NCI-H2029 (cell line): ENCODE results near the gene SEPTIN12.
"Not testable (repeated sequence)": the region's sequence is repeated elsewhere in the genome, so short reads cannot be mapped to it uniquely, and the experiment has no call there.

Experiments used
- DNase-seq: peaks from one replicate; lab custom pipeline; 2025; lab: John Stamatoyannopoulos, UW

SEPTIN12 gene

DNA sequence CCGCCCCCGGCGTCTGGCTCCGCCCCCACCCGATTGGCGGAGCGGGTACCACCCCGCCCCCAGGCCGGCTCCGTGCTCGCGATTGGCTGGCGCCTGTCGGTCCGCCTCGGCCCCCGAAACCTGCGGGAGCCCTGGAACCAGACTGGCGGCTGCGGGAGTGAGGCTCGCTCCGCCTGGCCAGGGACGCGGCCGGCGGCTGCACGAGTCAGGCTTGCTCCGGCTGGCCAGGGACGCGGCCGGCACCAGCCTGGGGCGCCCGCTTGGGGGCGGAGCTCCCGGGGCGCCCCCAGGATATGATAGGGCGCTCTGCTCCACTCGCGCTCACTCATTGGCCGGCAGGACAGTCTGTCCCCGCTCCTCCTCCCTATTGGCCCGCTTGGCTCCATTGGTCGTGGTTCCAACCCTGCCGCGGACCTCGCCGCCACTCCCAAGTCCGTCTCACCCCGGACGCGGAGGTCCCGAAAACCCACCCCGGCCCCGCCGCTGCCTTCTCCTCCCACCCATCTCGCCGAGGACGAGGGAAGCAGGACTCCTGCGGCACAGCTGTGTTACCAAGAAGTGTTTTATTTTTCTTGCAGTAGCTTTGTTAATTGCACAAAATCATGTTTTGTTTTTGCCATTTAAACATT is 14.6 kb upstream of the SEPTIN12 start:
- peak; percentile 83 for DNase-seq

DNA sequence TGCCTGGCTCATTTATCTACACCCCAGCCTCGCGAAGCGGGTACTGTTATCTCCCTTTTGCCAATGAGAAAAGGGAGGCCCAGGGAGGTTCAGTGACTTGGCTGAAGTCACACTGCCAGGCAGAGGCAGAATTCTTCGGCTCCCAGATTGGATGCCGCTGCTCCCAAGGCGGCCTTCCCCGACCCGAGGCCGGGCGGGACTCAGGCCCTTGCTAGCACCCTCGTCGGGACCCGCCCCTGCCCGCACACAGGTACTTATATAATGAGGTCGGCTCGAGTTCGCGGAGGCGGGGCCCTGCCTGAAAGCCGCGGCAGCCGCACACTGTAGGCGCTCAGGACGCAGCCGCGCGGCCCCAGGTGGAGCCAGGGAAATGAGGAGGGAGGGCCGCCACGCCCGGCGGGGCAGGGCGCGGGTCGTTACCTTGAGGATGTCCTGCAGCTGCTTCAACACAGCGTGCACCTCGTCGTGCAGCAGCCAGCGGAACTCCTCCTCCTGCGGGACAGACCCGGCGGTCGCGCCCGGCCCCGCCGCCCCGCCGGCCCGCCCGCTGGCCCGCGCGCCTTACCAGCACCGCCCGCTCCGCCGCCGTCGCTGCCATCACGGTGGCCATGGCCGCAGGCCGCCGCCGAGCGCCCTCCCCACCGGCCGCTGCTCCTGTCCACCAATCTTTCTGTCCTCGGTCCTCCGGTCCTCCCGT is 14.0 kb upstream of the SEPTIN12 start, which contains the start of gene ROGDI:
TSS of gene ROGDI (minus strand) at position 672 of the 697 bp plus-strand sequence. CDS start at position 610, 62 bp downstream.
- peak; percentile 88 for DNase-seq

DNA sequence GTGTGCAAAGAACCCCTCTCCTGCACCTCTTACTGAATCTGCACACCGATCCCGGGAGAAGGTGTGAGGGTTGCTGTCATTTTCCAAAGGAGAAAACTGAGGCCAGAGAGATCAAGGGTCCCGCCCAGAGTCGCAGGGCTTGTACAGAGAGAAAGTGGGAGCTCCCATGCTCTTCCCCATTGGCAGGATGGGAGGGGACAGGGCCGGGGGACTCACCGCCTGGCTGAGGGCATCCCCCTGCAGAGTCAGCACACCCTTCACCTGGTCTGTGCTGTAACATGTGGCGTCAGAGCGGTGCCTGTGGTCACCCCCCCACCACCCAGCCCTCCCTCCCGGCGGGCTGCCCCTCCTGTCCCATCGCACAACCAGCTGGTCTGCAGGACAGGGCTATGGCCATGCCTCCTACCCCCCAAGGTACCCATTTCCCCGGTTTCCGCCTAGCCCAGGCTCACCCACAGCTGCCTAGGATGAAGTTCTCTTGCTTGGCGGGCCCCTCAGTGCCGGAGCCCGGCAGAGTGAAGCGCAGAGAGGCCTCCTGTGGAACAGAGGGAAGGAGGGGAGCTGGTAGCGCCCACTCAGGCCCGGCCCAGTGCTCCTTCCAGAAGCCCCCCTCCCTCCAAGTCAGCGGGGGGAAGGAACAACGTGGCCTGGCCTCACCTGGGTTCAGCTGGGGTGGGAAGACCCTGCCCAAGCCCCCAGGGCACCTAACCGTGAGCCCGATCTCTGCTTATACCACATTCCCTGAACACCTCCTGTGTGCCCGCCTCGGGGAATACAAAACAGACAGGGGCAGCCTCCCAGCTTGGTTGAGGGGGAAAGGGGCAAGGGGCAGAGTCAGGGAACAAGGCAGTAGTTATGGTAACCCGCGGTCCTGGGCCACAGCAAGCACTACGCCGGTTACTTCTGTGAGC is 13.2 kb upstream of the SEPTIN12 start:
- DNase-seq: no peak

DNA sequence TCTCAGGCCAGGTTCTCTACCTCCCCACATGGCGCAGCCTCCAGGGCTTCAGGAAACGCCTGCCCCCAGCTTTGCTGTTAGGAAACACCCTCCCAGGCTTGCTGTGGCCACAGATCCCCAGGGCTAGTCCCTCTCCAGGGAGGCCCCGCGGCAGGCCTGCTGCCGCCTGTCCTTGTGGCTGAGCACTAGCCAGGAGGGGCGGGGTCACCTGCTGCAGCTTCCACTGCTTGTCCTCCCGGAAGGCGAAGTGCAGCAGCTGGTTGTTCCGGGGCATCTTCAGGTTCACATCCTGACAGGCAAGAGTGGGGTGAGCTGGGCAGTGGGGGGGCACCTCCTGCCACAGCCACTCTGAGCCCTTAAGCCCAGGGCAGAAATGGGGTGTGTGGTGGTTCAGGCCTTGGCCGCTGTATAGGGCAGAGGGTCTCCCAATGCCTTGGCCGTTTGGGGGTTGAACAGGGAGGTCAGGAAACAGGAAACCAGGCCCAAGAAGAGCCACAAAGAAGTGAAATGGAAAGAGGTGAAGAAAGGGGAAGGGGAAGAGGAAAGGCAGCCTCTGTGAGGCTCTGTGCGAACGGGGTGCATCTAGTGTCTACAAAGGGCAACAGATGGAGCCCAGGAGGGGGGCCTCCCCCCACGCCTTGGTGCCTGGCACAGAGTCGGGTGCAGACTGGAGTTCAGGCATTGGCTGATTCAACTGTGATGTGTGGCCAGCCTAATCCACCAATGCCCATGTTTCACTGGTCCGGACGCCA is 12.3 kb upstream of the SEPTIN12 start:
- DNase-seq: peak; percentile 63

DNA sequence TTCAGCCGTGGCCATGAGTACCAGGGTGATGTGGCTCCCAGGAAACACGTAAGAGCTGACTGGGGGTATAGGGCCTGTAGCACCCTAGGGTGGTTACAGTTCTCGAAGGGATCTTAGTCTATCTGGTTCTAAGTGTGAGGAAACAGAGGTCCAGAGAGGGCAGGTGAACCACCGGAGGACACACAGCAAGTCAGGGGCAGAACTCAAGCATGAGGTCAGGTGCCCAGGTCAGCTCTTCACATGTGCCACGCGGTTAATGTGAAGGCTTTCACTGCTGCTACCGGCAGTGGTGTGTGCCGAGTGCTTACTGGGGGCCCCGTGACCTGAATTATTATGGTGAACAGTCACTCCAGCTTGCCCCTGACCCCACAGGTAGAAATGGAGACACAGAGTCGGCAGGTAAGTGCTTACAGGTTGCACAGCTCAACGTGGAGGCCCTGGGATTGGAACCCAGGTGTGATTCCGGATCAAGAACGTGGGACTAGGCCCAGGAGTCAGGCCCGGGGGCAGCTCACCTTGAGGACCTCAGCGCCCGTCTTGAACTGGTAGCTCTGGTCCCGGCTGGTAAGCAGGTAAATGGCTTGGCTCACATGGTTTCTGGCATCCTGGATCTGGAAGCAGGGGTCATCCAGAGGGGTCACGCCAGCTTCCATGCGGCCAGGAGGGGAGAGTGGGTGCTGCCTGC is 11.2 kb upstream of the SEPTIN12 start:
- no peak for DNase-seq

DNA sequence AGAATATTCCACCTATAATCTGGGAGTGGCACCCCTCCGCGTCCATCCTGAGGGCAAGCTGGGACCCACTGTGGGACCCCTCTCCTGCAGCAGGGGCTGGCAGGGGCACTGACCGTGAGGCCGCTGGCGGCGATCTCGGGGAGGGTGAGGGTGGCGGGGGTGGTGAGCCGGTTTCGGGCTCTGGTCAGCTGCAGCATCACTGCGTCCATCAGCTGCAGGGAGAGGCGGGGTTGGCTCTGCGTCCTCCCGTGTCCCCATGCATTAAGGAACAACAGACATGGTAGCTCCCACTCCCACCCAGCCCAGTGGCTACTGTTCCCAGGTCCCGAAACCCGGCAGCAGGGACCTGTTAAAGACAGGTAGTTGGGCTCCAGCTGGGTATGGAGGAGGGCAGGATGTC is 10.3 kb upstream of the SEPTIN12 start:
- DNase-seq: no peak

DNA sequence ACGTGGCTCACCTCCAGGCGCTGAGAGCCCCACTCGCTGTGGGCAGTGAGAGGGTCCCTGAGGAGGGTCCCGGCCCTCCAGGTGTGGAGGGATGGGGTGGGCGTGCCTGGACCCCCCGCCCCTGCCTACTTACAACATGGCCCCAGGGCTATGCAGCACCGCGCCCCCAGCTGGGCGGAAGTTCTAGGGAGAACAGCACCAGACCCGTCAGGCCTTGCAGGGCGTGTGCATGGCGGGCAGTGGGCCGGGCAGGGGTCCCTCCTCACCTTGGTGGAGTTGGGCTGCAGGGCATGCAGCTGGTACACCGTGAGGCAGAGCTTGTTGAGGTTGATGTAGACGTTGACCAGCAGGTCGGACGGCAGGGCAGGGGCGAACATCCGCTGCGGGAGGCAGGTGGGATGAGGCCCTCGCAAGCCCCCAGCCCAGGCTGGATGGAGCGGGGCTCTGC is 9.7 kb upstream of the SEPTIN12 start:
- no peak for DNase-seq

DNA sequence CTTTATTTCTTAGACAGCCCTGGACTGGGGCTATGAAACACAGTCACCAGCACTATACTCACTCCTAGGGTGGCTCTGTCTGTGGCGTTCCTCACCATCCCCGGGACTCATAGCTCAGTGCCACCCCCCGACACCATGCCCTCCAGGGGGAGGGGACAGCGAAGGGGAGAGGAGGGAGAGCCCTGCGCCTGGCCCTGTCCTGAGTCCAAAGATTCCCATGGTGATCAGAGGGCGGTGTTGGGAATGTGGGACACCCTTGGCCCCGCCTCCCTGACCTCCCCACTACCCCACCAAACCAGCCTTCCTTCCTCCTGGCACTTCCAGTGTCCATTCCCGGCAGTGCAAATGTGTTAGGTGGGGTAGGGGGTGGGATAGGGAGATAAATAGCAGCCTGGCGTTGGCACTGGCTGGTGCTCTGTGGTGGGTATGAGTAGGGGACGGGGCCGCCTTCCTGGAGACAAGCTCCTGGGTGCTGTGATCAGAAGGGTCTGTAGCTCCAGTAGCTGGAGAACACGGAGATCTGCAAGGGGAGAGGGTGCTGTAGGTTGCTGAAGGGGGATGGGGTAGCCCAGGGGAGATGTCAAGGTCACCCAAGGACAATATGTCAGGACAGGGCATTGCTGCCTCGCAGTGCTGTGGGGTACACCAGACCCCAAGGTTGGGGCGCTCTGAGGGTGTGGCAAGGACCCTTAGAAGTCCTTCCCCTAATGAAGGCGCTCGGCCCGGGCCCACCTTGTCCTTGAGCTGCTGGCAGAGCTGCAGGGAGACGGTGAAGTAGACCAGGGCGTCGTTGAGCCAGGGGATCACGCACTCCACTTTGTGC is 9.0 kb upstream of the SEPTIN12 start:
- no peak for DNase-seq

DNA sequence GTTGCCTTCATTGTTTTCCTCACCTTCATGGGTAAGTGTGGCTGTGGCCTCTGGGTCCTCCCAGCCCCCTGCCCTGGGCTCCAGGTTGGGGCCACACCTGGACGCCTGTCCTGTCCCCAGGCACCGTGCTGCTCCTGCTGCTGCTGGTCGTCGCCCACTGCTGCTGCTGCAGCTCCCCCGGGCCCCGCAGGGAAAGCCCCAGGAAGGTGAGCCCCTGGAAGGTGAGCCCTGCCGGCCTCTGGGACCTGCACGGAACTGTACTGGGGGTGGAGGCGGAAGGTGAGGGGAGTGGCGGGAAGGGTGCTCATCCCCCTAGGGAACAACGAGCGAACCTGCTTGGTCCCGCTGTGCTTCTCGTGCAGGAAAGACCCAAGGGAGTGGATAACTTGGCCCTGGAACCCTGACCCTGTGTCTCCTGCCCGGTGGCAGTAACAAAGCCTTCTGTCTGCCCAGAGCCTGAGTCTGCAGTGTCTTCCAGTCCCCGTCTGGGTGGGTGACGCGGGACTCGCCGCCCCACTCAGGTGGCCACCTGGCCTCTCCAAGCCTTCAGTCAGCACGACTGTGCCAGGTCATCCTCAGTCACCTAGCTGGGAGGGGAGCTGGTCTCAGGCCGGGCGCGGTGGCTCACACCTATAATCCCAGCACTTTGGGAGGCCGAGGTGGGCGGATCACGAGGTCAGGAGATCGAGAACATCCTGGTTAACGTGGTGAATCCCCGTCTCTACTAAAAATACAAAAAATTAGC is 7.9 kb upstream of the SEPTIN12 start:
- no peak for DNase-seq

DNA sequence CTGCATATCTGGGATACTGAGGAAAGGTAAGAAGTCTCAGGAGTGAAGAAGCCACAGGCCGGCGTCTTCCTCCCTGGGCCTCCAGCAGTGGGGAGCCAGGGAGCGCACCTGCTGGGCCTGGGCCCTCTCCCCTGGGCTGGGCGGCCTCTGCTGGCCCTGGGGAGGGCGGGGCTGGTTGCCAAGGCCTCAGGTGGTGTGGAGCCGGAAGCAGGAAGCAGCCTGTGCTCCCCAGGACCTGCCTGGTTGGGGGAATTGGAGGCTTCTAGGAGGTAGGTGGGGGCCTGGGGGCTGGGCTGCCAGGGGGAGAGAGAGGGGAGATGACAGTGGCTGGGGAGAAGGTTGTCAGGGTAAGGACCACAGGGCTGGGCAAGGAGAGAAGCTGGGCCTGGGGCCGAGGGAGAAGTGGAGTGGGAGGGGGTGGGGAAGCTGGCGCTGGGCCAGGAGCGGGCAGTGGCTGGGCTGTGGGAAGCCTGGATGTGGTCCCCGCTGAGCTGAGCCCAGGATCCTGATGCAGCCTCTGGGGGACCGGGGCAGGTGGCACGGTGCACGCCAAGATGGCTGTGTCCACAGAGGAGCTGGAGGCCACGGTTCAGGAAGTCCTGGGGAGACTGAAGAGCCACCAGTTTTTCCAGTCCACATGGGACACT is 7.2 kb upstream of the SEPTIN12 start, which contains the start of gene SMIM22:
TSS of gene SMIM22 (plus strand) at position 189 of the 647 bp plus-strand sequence. CDS start at position 555, 366 bp downstream.
- DNase-seq: peak; percentile 67

DNA sequence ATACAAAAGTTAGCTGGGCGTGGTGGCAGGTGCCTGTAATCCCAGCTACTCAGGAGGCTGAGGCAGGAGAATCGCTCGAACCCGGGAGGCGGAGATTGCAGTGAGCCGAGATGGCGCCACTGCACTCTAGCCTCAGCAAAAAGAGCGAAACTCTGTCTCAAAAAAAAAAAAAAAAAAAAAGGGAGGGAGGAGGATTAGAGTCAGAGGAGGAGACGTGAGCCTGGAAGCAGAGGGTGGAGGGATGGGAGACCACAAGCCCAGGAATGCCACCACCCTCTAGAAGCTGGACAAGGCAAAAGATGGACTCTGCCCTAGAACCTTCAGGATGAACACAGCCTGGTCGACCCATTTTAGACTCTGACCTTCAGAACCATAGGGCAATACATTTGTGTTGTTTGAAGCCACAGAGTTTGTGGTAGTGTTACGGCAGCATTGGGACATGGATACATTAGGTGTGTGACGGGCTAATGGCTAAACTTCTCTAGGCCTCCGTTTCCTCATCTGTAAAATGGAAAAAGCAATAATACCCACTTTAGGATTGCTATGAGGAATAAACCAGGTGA is 4.9 kb upstream of the SEPTIN12 start:
- no peak for DNase-seq

DNA sequence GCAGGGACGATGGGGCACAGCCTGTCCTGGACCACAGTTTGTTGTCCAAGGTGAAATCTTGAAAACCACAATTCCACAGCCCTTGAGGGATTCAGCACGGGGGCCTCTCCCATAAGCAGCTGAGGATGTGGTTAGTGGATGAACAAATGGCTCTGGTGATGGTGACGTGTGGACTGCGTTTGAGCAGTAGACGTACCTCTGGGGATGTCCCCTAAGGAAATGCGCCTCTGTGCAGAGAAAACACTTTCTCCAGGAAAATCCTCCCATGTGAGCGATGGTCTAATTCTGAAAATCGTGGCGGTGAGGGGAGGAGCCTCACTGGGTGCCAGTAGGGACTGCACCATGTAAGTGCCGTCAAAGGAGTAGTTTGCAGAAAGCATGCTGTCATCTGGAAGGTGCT is 2.7 kb upstream of the SEPTIN12 start:
- no peak for DNase-seq

DNA sequence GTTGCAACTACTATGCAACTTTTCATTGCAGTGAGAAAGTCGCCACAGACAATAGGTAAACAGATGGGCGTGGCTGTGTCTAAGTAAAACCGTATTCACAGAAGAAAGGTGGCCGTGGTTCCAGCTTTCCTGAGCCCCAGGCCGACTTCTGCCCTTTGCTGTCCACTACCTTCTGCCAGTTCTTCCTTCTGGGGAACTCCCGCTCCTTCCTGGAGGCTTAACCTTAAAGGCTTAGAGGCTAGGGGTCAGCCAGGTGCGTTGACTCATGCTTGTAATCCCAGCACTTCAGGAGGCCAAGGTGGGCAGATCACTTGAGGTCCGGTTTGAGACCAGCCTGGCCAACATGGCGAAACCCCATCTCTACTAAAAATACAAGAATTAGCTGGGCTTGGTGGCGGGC is 2.1 kb upstream of the SEPTIN12 start:
- DNase-seq: no peak

DNA sequence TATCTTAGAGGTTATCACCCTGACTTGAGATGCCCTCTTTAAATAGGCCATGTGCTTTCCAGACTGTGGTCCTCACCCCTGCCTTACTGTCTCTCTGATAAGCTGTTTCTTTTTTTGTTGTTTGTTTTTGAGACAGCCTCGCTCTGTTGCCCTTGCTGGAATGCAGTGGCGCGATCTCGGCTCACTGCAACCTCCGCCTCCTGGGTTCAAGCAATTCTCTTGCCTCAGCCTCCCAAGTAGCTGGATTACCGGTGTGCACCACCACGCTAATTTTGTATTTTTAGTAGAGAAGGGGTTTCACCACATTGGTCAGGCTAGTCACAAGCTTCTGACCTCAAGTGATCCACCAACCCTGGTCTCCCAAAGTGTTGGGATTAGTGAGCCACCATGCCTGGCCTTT is 765 bp upstream of the SEPTIN12 start:
- DNase-seq: no peak

DNA sequence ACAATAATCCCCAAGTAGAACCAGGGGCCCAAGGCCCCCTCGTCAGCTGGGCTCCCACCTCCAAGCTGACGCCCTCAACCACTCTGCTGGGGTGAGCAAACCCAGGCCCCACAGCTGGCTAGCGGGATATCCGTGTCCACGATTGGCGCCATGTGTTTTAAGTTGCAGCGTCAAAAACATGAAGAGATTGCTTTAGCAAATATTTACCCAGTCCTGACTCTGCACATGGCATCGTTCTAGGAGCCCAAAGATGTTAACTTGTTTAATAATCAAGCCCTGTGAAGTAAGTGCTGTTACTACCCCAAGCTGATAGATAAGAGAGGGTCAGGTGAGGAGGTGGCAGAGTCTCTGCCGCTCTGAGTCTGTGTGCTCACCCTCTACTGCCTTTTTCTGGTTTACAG is 344 bp upstream of the SEPTIN12 start:
- no peak for DNase-seq

DNA sequence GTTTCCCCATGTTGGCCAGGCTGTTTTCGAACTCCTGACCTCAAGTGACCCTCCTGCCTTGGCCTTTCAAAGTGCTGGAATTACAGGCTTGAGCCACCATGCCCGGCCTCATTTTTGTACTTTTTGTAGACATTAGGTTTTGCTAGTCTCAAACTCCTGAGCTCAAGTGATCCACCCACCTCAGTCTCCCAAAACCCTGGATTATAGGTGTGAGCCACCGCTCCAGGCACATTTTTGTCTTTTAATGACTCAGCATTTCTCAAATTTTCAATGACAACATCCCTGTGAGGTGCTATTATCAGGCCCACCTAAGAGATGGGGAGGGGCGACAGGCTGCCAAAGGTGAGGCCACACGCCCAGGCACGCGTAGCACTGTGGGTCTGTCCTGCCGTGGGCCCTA is 1.1 kb downstream of the SEPTIN12 start:
- DNase-seq: no peak

DNA sequence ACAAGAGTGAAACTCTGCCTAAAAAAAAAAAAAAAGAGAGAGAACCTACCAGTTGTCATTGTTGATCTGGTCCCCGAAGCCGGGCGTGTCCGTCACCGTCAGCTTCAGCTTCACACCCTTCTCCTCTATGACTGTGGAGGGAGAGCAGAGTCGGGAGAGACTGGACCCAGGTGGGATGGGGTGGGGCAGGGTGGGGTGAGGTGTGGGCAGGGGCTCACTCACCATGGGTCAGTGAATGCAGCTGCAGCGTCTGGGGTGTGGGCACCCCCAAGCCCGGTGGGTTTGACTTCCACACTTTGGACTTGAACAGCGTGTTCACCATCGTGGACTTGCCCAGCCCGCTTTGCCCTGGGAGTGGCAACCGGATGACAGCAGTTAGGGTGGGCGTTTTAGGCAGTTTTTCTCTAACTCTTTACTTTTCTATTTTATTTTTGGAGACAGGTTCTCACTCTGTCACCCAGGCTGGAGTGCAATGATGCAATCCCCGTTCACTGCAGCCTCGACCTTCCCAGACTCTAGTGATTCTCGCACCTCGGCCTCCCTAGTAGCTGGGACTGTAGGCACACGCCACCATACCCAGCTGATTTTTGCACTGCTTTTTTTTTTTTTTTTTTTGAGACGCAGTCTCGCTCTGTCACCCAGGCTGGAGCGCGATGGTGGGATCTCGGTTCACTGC is 2.2 kb downstream of the SEPTIN12 start:
- no peak for DNase-seq

DNA sequence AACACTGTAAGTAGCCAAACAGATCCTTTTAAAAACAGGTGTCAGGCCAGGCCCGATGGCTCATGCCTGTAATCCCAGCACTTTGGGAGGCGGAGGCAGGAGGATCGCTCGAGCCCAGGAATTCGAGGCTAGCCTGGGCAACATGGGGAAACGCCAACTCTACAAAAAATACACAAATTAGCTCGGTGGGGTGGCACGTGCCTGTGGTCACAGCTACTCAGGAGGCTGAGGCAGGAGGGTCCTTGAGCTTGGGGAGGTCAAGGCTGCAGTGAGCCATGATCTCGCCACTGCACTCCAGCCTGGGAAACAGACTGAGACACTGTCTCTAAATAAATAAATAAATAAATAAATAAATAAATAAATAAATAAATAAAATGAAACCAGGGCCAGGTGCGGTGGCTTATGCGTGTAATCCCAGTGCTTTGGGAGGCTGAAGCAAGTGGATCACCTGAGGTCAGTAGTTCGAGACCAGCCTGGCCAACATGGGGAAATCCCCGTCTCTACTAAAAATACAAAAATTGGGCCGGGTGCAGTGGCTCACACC is 3.6 kb downstream of the SEPTIN12 start:
- not testable (repeated sequence) for DNase-seq
